HG03378 (cell line): ENCODE results near the gene EBF3.

Source experiments
- ATAC-seq: cut with Tn5 transposase; IDR thresholded peaks from one replicate; pipeline ENCODE4 v1.9.1; 2021; ENCODE audit warnings: mild to moderate bottlenecking, moderate library complexity; ENCODE audit not compliant: unreplicated experiment

The EBF3 gene

GRCh38 chr10:129811208-129811607 lies 152.9 kb downstream of the EBF3 start:
- ATAC-seq = no peak

DNA sequence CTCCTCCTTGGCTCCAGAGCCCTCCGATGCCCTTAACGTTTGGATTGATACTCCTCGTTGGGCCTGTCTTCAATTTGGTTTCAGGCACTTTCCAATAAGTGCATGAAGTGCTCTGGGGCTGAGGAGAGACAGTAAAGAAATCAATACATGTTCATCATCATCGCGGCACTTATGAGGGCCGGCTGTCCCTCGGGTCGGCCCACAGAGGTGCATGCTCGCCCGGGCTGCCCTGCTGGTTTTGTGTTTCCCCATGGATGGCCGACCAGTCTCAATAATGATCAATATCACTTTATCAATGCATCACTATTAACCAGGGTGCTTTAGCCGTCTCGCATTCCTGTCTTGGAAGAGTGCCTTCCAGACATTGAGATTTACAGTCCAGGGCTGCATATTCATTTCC lies 154.2 kb downstream of the EBF3 start:
- no peak for ATAC-seq

DNA sequence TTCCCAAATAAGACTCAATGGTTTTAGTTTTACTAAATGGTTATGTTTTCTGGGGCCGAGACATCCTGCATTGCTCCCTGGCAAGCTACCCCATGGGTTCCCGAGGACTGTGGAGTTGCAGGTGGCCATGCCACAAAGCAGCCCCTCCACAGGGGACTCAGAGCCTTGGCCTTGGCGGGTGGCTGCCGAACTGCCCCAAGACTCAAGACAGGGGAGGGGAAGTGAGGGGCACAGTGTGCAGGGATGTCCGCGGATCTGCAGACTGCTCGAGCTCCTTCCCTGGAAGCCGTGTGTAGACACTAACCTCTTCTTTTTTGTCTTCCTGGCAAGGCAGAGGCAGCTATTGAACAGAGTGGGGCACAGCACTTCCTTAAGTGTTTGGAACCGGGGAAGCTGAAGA lies 154.6 kb downstream of the EBF3 start:
- no peak for ATAC-seq

DNA sequence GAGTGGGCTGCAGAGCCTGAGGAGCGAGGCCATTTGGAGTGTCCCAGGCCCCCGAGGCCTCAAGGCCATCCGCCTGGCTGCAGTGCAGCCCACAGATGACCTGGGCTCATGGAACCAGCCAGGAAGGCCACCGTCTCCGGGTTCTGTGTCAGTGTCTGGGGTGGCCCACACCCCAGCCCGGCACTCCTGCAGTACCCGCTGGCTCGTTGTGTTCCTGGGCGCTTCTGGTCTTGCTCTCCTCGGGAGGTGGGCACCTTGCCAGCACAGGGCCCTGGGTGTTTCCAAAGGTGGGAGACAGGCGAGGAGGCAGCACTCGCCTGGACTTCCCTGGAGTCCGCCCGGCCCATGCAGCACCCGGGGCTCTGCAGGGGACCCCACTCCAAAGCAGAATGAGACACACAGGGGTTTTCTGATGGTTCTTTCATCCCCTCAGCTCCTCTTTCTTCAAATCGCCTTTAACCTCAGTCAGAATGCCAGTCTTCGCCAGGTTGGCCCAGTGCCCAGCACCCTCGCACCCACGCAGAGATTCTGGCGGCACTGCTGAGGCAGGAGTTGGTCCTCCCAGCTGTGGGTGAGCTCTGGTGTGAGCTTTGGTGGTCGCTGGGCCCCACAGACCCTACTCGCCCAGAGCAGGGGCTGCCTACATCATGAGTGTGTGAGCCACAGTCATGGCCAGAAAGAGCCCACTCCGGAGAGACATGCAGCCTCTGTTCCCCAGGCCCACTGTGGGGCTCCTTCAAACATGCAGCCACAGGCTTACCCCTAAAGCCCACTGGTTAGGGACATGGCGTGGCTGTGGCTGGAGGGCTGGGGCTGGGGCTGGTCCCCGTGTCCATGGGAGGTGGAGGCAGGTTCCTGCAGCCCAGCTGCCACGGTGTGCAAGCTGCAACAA lies 155.7 kb downstream of the EBF3 start:
- no peak for ATAC-seq

- no peak for ATAC-seq
These were observed 156.9 kb downstream of the EBF3 start for GRCh38 chr10:129807211-129807610.

DNA sequence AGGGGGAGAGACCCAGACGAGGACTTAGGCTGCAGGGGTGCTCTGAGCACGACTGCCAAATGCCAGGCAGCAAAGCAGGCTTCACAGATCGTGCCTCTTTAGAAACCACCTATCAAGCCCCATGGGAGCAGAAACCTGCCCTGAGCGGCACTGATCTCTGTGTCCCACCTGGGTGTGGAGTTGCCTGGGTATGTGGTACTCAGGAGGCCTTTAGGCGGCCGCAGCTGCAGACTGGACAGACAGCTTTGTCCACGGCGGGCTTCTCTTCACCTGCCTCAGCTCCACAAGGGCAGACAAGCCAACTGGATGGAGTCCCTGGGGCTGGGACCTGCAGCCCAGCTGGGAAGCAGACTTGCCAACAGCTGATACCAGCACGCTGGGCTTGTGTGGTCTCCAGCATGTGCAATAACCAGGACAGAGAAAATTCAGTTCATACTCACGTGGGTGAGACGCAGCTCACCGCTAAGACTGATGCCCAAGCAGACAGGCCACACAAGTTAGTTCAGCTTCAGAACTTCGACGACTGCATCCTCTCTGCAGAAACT lies 163.2 kb downstream of the EBF3 start:
- ATAC-seq = no peak

DNA sequence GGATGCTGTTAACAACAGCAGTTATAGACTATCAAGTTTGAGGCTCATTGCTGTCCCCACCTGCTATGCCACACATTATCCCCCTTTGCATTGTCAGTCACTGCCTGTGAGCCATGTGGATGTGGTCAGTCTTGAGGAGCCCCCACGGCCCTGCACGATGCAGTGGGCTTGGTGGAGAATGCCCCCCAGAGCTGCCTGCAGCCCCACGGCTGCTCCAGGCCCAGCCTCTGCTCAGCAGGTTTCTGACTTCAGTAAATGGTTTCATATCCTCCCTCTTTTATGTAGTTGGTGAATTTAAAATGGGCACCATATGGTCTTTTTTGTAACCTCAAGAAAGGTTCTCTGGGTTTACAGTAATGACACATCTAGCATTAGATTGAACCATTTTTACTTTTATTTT lies 164.1 kb downstream of the EBF3 start:
- ATAC-seq = no peak

DNA sequence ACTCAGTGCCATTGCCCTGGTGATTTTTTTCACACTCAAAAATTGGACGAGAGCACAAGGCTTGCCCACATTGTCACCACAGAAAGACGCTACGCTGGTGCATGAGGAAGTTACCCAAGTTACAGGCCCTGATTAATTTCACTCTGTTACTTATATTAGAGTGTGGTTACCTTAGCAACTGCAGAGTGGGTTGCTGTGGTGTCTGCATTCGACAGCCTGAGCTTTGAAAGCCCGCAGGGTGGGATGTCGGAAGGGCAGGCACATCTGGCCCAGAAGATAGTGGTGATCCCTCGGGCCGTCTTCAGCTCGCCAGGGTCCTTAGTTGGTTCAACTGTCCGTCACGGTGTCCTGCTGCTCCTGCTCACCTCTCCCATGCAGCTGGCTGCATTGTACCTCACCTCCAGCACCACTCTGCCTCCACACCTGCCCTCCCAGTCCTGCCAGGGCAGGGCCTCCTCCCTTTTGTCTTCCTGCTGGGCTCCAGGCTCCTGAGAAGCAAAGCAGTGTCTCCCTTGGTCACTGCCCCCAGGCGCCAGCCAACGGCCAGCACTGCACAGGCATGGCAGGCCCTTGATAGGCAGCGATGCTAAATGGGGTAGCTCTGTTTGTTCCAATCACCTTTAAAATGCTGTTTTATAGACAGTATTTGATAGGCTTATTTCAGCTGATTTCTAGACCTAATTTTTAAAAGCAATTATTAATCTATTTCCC lies 167.2 kb downstream of the EBF3 start:
- no peak for ATAC-seq

- no peak for ATAC-seq
These were observed 170.1 kb downstream of the EBF3 start for GRCh38 chr10:129793996-129794395.

- ATAC-seq = no peak
These were observed 170.6 kb downstream of the EBF3 start for GRCh38 chr10:129793479-129793878.

- ATAC-seq = no peak
These were observed 171.2 kb downstream of the EBF3 start for GRCh38 chr10:129792864-129793263.

DNA sequence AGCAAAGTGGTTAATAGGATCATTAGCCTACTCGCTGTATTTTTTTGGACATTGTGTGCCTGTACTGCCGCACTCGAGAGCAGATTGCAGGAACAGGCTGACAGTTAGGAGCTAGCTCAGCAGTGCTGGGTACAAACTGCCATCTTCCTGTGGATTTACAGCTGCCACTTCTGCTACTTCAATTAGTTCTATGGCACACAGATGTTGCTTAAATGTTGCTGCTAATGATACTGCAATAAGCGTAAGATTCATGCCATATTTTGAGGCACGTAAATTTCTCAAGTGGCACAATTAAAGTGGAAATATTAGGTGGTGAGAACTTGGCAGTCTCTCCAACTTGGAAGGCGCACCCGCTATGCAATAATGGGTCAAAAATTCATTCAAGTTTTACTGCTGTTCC lies 171.9 kb downstream of the EBF3 start:
- no peak for ATAC-seq

GRCh38 chr10:129790715-129791446 lies 173.2 kb downstream of the EBF3 start:
- ATAC-seq = no peak

DNA sequence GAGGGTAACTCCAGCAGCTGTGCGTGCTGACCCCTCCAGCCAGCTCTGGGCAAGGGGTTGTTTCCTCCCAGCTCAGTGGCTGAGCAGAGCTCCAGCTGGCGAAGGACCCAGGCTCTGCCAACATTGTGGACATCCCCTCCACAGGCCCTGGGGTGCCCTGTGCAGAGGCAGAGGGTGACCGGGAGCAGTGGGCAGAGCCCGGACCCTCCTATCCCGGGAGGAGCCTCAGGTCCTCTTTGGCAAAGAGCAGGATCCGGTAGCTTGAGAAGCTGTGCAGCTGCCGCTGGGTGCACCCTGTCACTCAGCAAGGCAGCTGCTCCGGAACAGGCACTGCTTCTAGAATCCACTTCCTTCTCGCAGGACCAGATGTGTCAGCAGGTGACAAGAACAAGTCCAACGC lies 175.9 kb downstream of the EBF3 start:
- ATAC-seq = no peak

DNA sequence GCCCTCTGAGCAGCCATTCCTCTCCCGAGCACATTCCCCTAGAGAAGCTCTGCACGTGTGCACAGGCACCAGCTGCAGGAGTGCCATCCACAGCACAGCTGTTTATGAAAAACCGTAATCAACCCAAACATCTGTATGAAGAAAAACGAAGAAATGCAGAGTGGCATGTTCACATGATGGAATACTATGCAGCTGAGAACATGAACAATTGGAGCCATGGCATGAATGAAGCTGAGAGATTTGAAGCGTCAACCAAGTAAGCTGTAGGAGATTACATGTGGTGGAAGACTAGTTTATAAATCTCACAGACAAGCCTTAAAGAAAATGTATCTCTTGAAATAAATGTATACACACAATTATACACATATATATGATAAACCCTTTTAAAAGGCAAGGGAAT lies 176.5 kb downstream of the EBF3 start:
- ATAC-seq = no peak

DNA sequence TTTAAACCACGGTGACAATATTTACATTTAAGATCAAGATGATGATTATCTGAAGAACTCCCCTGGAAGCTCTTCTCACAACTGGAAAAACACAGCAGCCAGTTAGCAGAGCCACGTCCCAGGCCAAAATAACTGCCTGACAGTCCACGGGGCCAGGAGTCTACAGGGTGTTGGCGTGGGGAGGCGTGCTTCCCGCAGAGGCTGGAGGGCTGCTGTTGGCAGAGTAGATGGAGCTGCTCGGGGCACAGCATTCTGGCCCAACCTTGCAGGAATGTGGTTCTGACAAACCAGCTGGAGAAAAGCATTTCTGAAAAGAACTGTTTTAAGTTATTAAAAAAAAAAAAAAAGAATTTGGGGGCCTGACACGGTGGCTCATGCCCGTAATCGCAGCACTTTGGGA lies 177.9 kb downstream of the EBF3 start:
- no peak for ATAC-seq

DNA sequence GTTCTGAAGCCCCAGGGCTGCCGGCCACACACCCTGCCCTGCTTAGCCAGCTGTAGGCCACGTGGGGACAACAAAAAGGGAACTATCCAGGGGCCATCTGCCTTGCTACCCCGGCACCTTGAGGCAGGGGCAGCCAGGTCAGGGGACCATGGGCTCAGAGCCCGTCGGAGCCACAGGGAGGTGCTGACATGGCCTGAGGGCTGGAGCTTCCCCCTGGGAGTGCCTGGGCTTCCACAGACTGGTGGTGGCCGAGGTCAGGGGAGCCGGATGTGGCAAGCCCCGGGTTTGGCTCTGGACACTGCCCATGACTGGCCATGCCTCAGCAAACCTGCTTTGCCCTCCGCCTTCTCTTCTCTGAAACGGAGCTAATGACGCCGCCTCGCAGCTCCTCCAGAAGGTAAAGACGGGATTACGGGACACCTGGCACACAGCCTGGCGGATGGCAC lies 178.5 kb downstream of the EBF3 start:
- ATAC-seq = no peak
